VCaP (cell line): Measurements from ENCODE around the gene ANKS4B.

Experiments
- H3K27ac ChIP-seq: fragments of 450-650 bp; 2 replicates; pipeline ENCODE4 v1.5.1; 2017
- CTCF ChIP-seq: fragments of 450-650 bp; conservative IDR thresholded peaks from 2 replicates; pipeline ENCODE4 v1.5.1; 2017; ENCODE audit warnings: mild to moderate bottlenecking, moderate library complexity

Gene ANKS4B

GRCh38 chr16:21233521-21234150, at the start of gene ANKS4B:
ANKS4B (plus strand) TSS chr16:21233699; CDS start chr16:21233738, 39 bp downstream.
- H3K27ac ChIP-seq = no peak within 1 kb of the TSS
- TF ChIP-seq CTCF = no peak

GRCh38 chr16:21183995-21184394, 49.5 kb upstream of the ANKS4B start:
- no peak for TF ChIP-seq CTCF
- H3K27ac ChIP-seq = no peak overlapping the region

- no peak overlapping the region for H3K27ac ChIP-seq
These were observed 48.7 kb upstream of the ANKS4B start for GRCh38 chr16:21184834-21185233.

GRCh38 chr16:21185659-21186325, 47.7 kb upstream of the ANKS4B start:
- no peak overlapping the region for H3K27ac ChIP-seq
- no peak for TF ChIP-seq CTCF

More at GRCh38 chr16:21184834-21185233, 48.7 kb upstream of the ANKS4B start:
- TF ChIP-seq CTCF = no peak

DNA sequence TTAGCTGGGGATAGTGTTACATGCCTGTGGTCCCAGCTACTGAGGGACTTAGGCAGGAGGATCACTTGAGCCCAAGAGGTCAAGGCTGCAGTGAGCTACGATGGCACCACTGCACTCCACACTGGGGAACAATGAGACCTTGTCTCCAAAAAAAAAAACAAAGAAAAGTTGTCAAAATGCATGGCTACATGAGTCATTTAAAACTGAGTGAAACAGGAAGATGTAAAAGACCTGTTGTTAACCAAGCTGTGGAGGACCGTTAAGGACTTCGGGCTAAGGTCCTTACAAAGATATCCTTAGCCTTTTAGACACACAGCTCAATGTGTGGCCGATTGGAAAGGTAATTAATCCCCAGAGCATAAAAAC, 47.2 kb upstream of the ANKS4B start:
- H3K27ac ChIP-seq = no peak overlapping the region

GRCh38 chr16:21189311-21189710, 44.2 kb upstream of the ANKS4B start:
- no peak for TF ChIP-seq CTCF
- no peak overlapping the region for H3K27ac ChIP-seq

More for the DNA sequence above, 47.2 kb upstream of the ANKS4B start:
- no peak for TF ChIP-seq CTCF

DNA sequence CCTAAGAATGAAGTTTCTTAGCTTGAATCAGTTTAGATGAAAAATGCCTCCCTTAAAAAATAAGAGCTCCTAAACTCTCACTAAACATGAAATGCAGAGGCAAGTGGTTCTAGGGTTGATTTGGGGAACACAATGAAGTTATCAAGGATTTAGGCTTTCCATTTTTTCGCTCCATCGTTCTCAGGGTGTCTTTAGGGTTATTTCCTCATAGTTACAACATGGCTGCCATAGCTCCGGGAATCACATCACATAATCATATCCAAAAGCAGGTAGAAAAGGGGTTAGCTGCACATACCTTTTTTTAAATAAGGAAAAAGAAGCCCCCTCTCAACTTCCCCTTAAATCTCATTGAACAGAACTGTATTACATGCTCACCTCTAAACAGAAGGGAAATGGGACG, 43.5 kb upstream of the ANKS4B start:
- H3K27ac ChIP-seq = no peak overlapping the region
- no peak for TF ChIP-seq CTCF
